ENCODE measurements around the gene LSM10. TPM values are rescaled to one million over a fixed set of nuclear protein-coding genes. Genes with fewer than 3 reads are reported as not detected.

The LSM10 gene
- total and polyA plus RNA-seq, 11 donors: 39.1 to 95.9 (median 49.9) TPM

GRCh38 chr1:36393686-36394085 lies 4.0 kb downstream of the LSM10 start:
- no peak overlapping the region for H3K4me3 ChIP-seq
- intact Hi-C loops (cut with DNase I): no loop called here
- WGBS, 4 donors: 93 to 95% (median 95%) methylated on average over 17 to 19 of the region's 19 CpGs
- no peaks in the 10 kb centered on the region for H3K9me3 ChIP-seq
- peaks cover 0 to 53% (median 23%) of the 10 kb centered on the region in 12 donors for H3K4me1 ChIP-seq
- ATAC-seq (no peak), DNase-seq (peak in 1 of 5 donors; percentile 7)
- H3K27me3 ChIP-seq: no peaks in the 10 kb centered on the region
- H3K27ac ChIP-seq: no peak overlapping the region
- peaks cover 0 to 47% (median 40%) of the 10 kb centered on the region in 9 donors for H3K36me3 ChIP-seq
- TF ChIP-seq, protein P1, sequence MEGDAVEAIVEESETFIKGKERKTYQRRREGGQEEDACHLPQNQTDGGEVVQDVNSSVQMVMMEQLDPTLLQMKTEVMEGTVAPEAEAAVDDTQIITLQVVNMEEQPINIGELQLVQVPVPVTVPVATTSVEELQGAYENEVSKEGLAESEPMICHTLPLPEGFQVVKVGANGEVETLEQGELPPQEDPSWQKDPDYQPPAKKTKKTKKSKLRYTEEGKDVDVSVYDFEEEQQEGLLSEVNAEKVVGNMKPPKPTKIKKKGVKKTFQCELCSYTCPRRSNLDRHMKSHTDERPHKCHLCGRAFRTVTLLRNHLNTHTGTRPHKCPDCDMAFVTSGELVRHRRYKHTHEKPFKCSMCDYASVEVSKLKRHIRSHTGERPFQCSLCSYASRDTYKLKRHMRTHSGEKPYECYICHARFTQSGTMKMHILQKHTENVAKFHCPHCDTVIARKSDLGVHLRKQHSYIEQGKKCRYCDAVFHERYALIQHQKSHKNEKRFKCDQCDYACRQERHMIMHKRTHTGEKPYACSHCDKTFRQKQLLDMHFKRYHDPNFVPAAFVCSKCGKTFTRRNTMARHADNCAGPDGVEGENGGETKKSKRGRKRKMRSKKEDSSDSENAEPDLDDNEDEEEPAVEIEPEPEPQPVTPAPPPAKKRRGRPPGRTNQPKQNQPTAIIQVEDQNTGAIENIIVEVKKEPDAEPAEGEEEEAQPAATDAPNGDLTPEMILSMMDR (IDR thresholded peaks at IDR 0.05): no peak

GRCh38 chr1:36392836-36393235 lies 4.9 kb downstream of the LSM10 start:
- 87 to 92% (median 89%) methylated on average over 3 to 4 of the region's 4 CpGs for WGBS, 4 donors
- H3K27me3 ChIP-seq: no peaks in the 10 kb centered on the region
- no peak overlapping the region for H3K4me3 ChIP-seq
- TF ChIP-seq, protein P1 (IDR thresholded peaks at IDR 0.05): no peak
- no peak for TF ChIP-seq POLR2A (IDR thresholded peaks at IDR 0.05)
- ATAC-seq (no peak), DNase-seq (peak in 1 of 5 donors; percentile 3)
- no peak overlapping the region for H3K27ac ChIP-seq
- H3K36me3 ChIP-seq: peaks cover 0 to 47% (median 40%) of the 10 kb centered on the region in 9 donors
- H3K9me3 ChIP-seq: no peaks in the 10 kb centered on the region
- peaks cover 0 to 54% (median 21%) of the 10 kb centered on the region in 12 donors for H3K4me1 ChIP-seq
- intact Hi-C loops (cut with DNase I): no loop called here

DNA sequence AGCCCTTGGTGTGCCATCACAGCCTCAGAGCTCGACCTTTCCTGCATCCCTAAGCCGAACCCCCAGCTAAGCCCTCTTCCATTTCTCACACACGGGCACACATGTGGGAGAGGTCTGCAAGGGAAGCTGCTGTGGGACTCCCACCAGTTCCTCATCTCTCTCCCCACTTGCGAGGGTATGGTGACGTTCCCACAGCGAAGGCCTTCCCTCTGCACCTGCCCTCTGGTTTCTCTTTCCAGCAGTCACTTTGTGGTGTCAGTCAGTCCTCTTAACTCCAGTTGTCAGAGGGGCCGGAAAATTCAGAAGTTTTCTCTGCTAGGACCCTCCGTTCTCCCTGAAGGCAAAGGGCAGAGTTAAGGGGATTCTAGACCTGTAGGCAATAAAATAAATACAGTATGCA lies 6.4 kb downstream of the LSM10 start:
- peak in 1 of 5 donors; percentile 12 for DNase-seq
- H3K9me3 ChIP-seq: no peaks in the 10 kb centered on the region
- no peak for TF ChIP-seq POLR2A (IDR thresholded peaks at IDR 0.05)
- TF ChIP-seq, protein P1 (IDR thresholded peaks at IDR 0.05): no peak
- H3K4me1 ChIP-seq: peaks cover 0 to 58% (median 27%) of the 10 kb centered on the region in 12 donors
- no peak overlapping the region for H3K27ac ChIP-seq
- intact Hi-C loops (cut with DNase I): no loop called here
- peaks cover 0 to 47% (median 40%) of the 10 kb centered on the region in 9 donors for H3K36me3 ChIP-seq
- WGBS, 4 donors: 90 to 97% (median 94%) methylated on average over 8 of the region's 8 CpGs
- no peak overlapping the region for H3K4me3 ChIP-seq
- ATAC-seq: no peak
- no peaks in the 10 kb centered on the region for H3K27me3 ChIP-seq

DNA sequence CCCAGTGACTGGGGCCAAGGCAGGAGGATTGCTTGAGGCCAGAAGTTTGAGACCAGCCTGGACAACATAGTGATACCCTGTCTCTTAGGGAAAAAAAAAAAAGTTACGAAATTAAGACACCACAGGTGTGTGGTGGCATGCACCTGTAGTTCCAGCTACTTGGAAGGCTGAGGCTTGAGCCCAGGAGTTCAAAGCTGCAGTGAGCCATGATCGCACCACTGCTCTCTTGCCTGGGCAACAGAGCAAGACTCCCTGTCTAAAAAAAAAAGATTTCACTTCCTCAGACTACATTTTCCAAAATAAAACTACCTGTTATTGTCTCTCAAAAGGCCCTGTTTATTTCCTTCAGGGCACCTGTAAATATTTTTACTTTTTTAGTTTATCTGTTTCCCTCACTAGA lies 7.3 kb downstream of the LSM10 start:
- Histone ChIP-seq H3K9me3 (no peaks in the 10 kb centered on the region), H3K4me3 (no peak overlapping the region), H3K36me3 (peaks cover 0 to 47% (median 40%) of the 10 kb centered on the region in 9 donors), H3K27me3 (no peaks in the 10 kb centered on the region), H3K27ac (peak overlapping the region in 3 of 12 donors; percentile 32 to 98 (median 98)), H3K4me1 (peaks cover 0 to 50% (median 25%) of the 10 kb centered on the region in 12 donors)
- intact Hi-C loops (cut with DNase I): no loop called here
- 86 to 95% (median 92%) methylated on average over 2 of the region's 2 CpGs for WGBS, 4 donors
- no peak for TF ChIP-seq POLR2A (IDR thresholded peaks at IDR 0.05)
- TF ChIP-seq, protein P1 (IDR thresholded peaks at IDR 0.05): no peak
- no peak for DNase-seq
- no peak for ATAC-seq

All from heart left ventricle (tissue), 16 donors.